HepG2 (cell line): Measurements from ENCODE around the gene CCDC117. TPM values are rescaled to one million over a fixed set of nuclear protein-coding genes. Genes with fewer than 3 reads are reported as not detected.

Source experiments
- ARNTL ChIP-seq: sonication (generic); formaldehyde crosslinking; IDR thresholded peaks from 2 replicates; pipeline ENCODE4 v1.4.0; 2020; ENCODE audit warnings: mild to moderate bottlenecking, missing genetic modification reagents
- BORCS8-MEF2B ChIP-seq: sonication (generic); formaldehyde crosslinking; IDR thresholded peaks from 2 replicates; pipeline ENCODE4 v1.8.0; 2022; ENCODE audit warnings: mild to moderate bottlenecking, missing genetic modification reagents
- CBX2 ChIP-seq, 2 experiments: fragments of 200-600 bp in 1 of 2; sonication (generic); formaldehyde crosslinking in 1 of 2; IDR thresholded peaks; 2 replicates each; pipeline versions ENCODE4 v1.7.0 to v1.8.1; 2018 to 2022; ENCODE audit warnings: low read depth in 2 of 2, low read length in 1 of 2, mild to moderate bottlenecking in 1 of 2, missing genetic modification reagents in 1 of 2
- CBX5 ChIP-seq: sonication (generic); formaldehyde crosslinking; IDR thresholded peaks from 2 replicates; pipeline ENCODE4 v1.4.0; 2020; ENCODE audit warnings: missing genetic modification reagents, borderline replicate concordance
- DR1 ChIP-seq: sonication (generic); formaldehyde crosslinking; IDR thresholded peaks from 2 replicates; pipeline ENCODE4 v1.8.0; 2021; ENCODE audit warnings: mild to moderate bottlenecking, missing genetic modification reagents, inconsistent platforms
- EZH2 ChIP-seq: conservative IDR thresholded peaks from 2 replicates; pipeline ENCODE4 v1.6.1; 2012; ENCODE audit warnings: mild to moderate bottlenecking, low read depth, low read length, moderate library complexity
- HES4 ChIP-seq: sonication (generic); formaldehyde crosslinking; IDR thresholded peaks from 2 replicates; pipeline ENCODE4 v1.9.0; 2021; ENCODE audit warnings: mild to moderate bottlenecking, missing genetic modification reagents, borderline replicate concordance
- IKZF1 ChIP-seq: fragments of 450-650 bp; IDR thresholded peaks from 2 replicates; pipeline ENCODE4 v1.7.1; 2016
- PHF20 ChIP-seq: sonication (generic); formaldehyde crosslinking; IDR thresholded peaks from 2 replicates; pipeline ENCODE4 v1.5.0; 2020; ENCODE audit warnings: mild to moderate bottlenecking, missing genetic modification reagents
- POGZ ChIP-seq: sonication (generic); formaldehyde crosslinking; IDR thresholded peaks from 2 replicates; pipeline ENCODE4 v1.4.0; 2020; ENCODE audit warnings: mild to moderate bottlenecking, missing genetic modification reagents
- RNF219 ChIP-seq: sonication (generic); formaldehyde crosslinking; IDR thresholded peaks from 2 replicates; pipeline ENCODE4 v1.5.0; 2020; ENCODE audit warnings: mild to moderate bottlenecking, missing genetic modification reagents
- SOX13 ChIP-seq, 3 experiments: fragments of 450-650 bp in 1 of 3; sonication (generic) in 1 of 3; formaldehyde crosslinking in 1 of 3; IDR thresholded peaks in 2 of 3; conservative IDR thresholded peaks in 1 of 3; 2 replicates each; pipeline versions ENCODE4 v1.5.0 to v1.6.1; 2016 to 2020; ENCODE audit warnings: antibody characterized with exemption in 1 of 3, mild to moderate bottlenecking in 1 of 3, missing compliant biosample characterization in 1 of 3, missing genetic modification reagents in 1 of 3, moderate library complexity in 1 of 3
- SPEN ChIP-seq: sonication (generic); formaldehyde crosslinking; IDR thresholded peaks from 2 replicates; pipeline ENCODE4 v1.5.1; 2020; ENCODE audit warnings: low read depth, mild to moderate bottlenecking, missing genetic modification reagents
- XBP1 ChIP-seq: sonication (generic); formaldehyde crosslinking; IDR thresholded peaks from 2 replicates; pipeline ENCODE4 v1.5.0; 2020; ENCODE audit warnings: missing genetic modification reagents
- ZNF33B ChIP-seq: sonication (generic); formaldehyde crosslinking; IDR thresholded peaks from 2 replicates; pipeline ENCODE4 v1.5.1; 2020; ENCODE audit warnings: mild to moderate bottlenecking, missing genetic modification reagents
- ZNF451 ChIP-seq: sonication (generic); formaldehyde crosslinking; IDR thresholded peaks from 2 replicates; pipeline ENCODE4 v1.5.0; 2020; ENCODE audit warnings: mild to moderate bottlenecking, missing genetic modification reagents
- ZNF558 ChIP-seq: sonication (generic); formaldehyde crosslinking; IDR thresholded peaks from 2 replicates; pipeline ENCODE4 v1.9.0; 2022; ENCODE audit warnings: mild to moderate bottlenecking, missing genetic modification reagents, borderline replicate concordance
- ZNF562 ChIP-seq: sonication (generic); formaldehyde crosslinking; IDR thresholded peaks from 2 replicates; pipeline ENCODE4 v1.8.0; 2022; ENCODE audit warnings: missing genetic modification reagents, borderline replicate concordance
- ZNF569 ChIP-seq: sonication (generic); formaldehyde crosslinking; IDR thresholded peaks from 2 replicates; pipeline ENCODE4 v1.5.0; 2020; ENCODE audit warnings: mild to moderate bottlenecking, missing genetic modification reagents, moderate library complexity, borderline replicate concordance
- ZNF7 ChIP-seq: IDR thresholded peaks from 2 replicates; pipeline ENCODE4 v1.6.1; 2016; ENCODE audit warnings: missing biosample characterization, missing genetic modification reagents
- ZNF784 ChIP-seq: sonication (generic); formaldehyde crosslinking; IDR thresholded peaks from 2 replicates; pipeline ENCODE4 v1.5.1; 2020; ENCODE audit warnings: missing genetic modification reagents, mild to moderate bottlenecking, borderline replicate concordance
- polyA plus RNA-seq, 8 experiments: library from polyadenylated mRNA; depleted of rRNA in 3 of 8; stranded (reverse) in 7 of 8; unstranded in 1 of 8; fragments of >200 nt; fragmentation: Illumina TruSeq in 4 of 8; extraction: Trizol in 4 of 8; gene quantifications; 2 replicates each; pipeline versions ENCODE4 v1.2.1 to v1.2.3, GENCODE V29; 2011 to 2016; ENCODE audit warnings: low read depth in 4 of 8, missing spikeins in 1 of 8, mixed read lengths in 1 of 8; ENCODE audit not compliant: insufficient read depth in 1 of 8
- total RNA-seq, 5 experiments: library from RNA; depleted of rRNA; stranded (reverse); fragments of >200 nt; fragmentation: Illumina TruSeq; extraction: Trizol; gene quantifications; 2 replicates each; pipeline ENCODE4 v1.2.3, GENCODE V29; 2016; ENCODE audit warnings: low read depth in 1 of 5
- TF ChIP-seq, protein P1 (sequence below): sonication (generic); formaldehyde crosslinking; IDR thresholded peaks from 2 replicates; pipeline ENCODE4 v1.5.1; 2020; ENCODE audit warnings: mild to moderate bottlenecking, missing genetic modification reagents, borderline replicate concordance

CCDC117 gene
- total and polyA plus RNA-seq, 2 of the 13 experiments (the other 11 are each of a cell fraction or from before 2014, with no cell fraction given) = 12.6 to 34.2 TPM

GRCh38 chr22:28808716-28809355 lies 36.3 kb downstream of the CCDC117 start (continued):
- no peak for TF ChIP-seq CBX2 (IDR thresholded peaks at IDR 0.05; ENCODE audit: low read depth, low read length)
- no peak for TF ChIP-seq CBX2 (CRISPR knock-in tag; IDR thresholded peaks at IDR 0.05; ENCODE audit: low read depth)
- no peak for TF ChIP-seq CBX5 (CRISPR knock-in tag)
- no peak for TF ChIP-seq ZNF562
- no peak for TF ChIP-seq IKZF1
- TF ChIP-seq HES4 = no peak
- TF ChIP-seq POGZ (CRISPR knock-in tag) = no peak
- TF ChIP-seq ZNF33B (CRISPR knock-in tag) = no peak
- TF ChIP-seq ZNF451 (CRISPR knock-in tag) = no peak
- no peak for TF ChIP-seq BORCS8-MEF2B (CRISPR knock-in tag)
- TF ChIP-seq SOX13 (IDR thresholded peaks at IDR 0.05) = peak; percentile 83
- TF ChIP-seq SOX13 (CRISPR knock-in tag; conservative IDR thresholded peaks at IDR 0.05 in 1 of 2, IDR thresholded peaks at IDR 0.05 in 1 of 2) = peak in 1 of 2 experiments; percentile 95; a peak in 2 of 4 replicates
- TF ChIP-seq EZH2 = no peak
- peak; percentile 23; the same call in 1 of the 2 replicates for TF ChIP-seq SPEN (CRISPR knock-in tag)
- 0 out of 2 replicates have a peak, but pooled peaks have one; percentile 41 for TF ChIP-seq ARNTL (CRISPR knock-in tag)
- no peak for TF ChIP-seq PHF20 (CRISPR knock-in tag)
- TF ChIP-seq, protein P1, sequence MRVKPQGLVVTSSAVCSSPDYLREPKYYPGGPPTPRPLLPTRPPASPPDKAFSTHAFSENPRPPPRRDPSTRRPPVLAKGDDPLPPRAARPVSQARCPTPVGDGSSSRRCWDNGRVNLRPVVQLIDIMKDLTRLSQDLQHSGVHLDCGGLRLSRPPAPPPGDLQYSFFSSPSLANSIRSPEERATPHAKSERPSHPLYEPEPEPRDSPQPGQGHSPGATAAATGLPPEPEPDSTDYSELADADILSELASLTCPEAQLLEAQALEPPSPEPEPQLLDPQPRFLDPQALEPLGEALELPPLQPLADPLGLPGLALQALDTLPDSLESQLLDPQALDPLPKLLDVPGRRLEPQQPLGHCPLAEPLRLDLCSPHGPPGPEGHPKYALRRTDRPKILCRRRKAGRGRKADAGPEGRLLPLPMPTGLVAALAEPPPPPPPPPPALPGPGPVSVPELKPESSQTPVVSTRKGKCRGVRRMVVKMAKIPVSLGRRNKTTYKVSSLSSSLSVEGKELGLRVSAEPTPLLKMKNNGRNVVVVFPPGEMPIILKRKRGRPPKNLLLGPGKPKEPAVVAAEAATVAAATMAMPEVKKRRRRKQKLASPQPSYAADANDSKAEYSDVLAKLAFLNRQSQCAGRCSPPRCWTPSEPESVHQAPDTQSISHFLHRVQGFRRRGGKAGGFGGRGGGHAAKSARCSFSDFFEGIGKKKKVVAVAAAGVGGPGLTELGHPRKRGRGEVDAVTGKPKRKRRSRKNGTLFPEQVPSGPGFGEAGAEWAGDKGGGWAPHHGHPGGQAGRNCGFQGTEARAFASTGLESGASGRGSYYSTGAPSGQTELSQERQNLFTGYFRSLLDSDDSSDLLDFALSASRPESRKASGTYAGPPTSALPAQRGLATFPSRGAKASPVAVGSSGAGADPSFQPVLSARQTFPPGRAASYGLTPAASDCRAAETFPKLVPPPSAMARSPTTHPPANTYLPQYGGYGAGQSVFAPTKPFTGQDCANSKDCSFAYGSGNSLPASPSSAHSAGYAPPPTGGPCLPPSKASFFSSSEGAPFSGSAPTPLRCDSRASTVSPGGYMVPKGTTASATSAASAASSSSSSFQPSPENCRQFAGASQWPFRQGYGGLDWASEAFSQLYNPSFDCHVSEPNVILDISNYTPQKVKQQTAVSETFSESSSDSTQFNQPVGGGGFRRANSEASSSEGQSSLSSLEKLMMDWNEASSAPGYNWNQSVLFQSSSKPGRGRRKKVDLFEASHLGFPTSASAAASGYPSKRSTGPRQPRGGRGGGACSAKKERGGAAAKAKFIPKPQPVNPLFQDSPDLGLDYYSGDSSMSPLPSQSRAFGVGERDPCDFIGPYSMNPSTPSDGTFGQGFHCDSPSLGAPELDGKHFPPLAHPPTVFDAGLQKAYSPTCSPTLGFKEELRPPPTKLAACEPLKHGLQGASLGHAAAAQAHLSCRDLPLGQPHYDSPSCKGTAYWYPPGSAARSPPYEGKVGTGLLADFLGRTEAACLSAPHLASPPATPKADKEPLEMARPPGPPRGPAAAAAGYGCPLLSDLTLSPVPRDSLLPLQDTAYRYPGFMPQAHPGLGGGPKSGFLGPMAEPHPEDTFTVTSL (CRISPR knock-in tag) = no peak
- TF ChIP-seq XBP1 (CRISPR knock-in tag) = no peak
- no peak for TF ChIP-seq RNF219 (CRISPR knock-in tag)
- TF ChIP-seq ZNF7 (CRISPR knock-in tag) = no peak
- TF ChIP-seq ZNF569 (CRISPR knock-in tag) = no peak
- TF ChIP-seq ZNF784 (CRISPR knock-in tag) = no peak
- no peak for TF ChIP-seq DR1
- TF ChIP-seq ZNF558 (CRISPR knock-in tag) = no peak
